Measurements from ENCODE around the gene HSFX4.

DNA sequence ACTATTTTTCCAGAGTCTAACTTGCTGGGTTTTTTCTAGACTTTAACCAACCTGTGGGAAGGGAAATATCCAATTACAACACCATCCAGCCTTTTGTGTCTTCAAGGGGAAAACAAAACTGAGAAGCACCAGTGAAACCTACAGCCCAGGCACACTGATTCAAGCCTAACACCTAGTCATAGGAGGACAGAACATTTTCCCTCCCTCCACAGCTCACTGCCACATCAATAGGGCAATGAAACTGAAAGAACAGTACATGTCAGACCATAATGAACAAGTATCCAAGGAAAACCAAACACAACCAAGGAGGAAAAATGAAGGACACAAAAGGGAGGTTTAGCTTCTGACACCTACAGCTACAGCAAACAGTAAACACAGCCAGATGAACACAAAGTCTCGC, 30.8 kb upstream of the HSFX4 start:
- TF ChIP-seq, protein P1, sequence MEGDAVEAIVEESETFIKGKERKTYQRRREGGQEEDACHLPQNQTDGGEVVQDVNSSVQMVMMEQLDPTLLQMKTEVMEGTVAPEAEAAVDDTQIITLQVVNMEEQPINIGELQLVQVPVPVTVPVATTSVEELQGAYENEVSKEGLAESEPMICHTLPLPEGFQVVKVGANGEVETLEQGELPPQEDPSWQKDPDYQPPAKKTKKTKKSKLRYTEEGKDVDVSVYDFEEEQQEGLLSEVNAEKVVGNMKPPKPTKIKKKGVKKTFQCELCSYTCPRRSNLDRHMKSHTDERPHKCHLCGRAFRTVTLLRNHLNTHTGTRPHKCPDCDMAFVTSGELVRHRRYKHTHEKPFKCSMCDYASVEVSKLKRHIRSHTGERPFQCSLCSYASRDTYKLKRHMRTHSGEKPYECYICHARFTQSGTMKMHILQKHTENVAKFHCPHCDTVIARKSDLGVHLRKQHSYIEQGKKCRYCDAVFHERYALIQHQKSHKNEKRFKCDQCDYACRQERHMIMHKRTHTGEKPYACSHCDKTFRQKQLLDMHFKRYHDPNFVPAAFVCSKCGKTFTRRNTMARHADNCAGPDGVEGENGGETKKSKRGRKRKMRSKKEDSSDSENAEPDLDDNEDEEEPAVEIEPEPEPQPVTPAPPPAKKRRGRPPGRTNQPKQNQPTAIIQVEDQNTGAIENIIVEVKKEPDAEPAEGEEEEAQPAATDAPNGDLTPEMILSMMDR (IDR thresholded peaks at IDR 0.05) = no peak
- no peak for TF ChIP-seq POLR2A (IDR thresholded peaks at IDR 0.05)
